GM13977 (cell line): Measurements from ENCODE around the gene SMIM36.

ENCODE experiments used
- DNase-seq: peaks from one replicate; pipeline ENCODE4 v3.0.0; 2012; ENCODE audit warnings: low spot score
- in situ Hi-C: fragments of 300-500 bp; cut with MboI; formaldehyde crosslinking; loops from one replicate; pipeline ENCODE4 v1.12.0; 2022; ENCODE audit warnings: low sequenced_read_pairs, low pct_unique_long_range_greater_than_20kb, mixed read lengths, inconsistent platforms; ENCODE audit not compliant: unreplicated experiment
- TF ChIP-seq, protein P1 (sequence below): IDR thresholded peaks from 2 replicates; pipeline ENCODE4 v1.5.1; 2012; ENCODE audit warnings: mild to moderate bottlenecking, control low read depth; ENCODE audit not compliant: insufficient read depth; ENCODE audit errors: extremely low read depth, missing control alignments

The SMIM36 gene

DNA sequence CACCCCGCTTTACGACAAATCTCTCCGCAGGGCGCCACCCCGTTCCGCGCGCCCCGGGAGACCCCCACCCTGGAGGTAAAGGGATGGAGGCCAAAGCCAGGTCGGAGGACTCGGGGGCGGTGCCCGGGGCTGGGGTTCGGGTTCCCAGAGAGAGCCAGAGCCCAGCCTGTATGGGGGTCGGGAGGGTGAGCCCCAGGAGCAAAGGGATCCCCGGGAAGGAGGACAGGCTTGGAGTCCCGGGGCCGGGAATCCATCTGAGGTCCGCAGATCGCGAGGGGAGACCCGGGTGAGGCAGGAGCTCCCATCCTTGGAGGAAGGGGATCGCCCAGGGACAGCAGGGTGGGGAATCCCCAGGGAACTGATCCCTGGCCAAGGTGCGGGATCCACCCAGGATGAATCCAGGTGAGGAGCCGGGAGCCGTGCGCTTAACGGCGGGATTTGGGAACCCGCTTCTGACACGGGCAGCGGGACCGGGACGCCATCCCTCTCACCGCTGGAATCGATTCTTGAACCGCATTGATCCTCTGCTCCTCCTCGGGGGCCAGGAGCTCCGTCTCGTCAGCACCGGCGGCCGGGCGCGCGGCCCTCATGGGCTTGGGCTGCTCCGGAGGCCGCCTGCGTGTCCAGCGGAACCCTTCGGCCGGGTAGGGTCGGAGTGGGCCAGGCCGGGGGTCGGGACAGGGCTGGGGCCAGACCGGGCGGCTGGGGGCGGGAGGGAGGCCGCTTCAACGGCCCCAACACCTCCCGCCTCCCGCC is 89.9 kb downstream of the SMIM36 start, which contains the start of gene MMD:
Gene MMD, minus strand, starts transcription at position 657 of the 756 bp plus-strand sequence. Its CDS starts 140 bp downstream, at position 517.
- in situ Hi-C loops, result no loop called here
- DNase-seq, result no peak
- TF ChIP-seq, protein P1, sequence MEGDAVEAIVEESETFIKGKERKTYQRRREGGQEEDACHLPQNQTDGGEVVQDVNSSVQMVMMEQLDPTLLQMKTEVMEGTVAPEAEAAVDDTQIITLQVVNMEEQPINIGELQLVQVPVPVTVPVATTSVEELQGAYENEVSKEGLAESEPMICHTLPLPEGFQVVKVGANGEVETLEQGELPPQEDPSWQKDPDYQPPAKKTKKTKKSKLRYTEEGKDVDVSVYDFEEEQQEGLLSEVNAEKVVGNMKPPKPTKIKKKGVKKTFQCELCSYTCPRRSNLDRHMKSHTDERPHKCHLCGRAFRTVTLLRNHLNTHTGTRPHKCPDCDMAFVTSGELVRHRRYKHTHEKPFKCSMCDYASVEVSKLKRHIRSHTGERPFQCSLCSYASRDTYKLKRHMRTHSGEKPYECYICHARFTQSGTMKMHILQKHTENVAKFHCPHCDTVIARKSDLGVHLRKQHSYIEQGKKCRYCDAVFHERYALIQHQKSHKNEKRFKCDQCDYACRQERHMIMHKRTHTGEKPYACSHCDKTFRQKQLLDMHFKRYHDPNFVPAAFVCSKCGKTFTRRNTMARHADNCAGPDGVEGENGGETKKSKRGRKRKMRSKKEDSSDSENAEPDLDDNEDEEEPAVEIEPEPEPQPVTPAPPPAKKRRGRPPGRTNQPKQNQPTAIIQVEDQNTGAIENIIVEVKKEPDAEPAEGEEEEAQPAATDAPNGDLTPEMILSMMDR, result no peak

DNA sequence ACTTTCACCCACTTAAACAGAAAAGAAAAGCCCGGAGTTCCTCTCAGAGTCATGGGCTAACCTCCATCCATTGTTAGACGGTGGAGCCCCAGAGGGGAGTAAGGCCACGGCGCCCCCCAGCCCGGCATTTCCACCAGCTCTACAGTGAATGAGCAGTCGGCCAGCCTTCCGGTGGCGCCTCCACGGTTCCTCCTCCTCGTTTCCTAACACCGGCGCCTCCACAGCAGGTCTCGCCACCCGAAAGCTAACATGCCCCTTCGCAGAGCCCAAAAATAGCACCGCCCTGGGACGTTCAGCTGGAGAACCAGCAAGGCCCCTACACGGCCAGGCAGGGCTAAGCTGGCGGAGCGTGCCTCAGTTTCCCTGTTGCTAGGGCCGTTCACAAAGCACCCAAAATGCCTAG is 90.5 kb downstream of the SMIM36 start:
- in situ Hi-C loops, result no loop called here
- TF ChIP-seq, protein P1, result no peak
- DNase-seq, result peak; percentile 46

DNA sequence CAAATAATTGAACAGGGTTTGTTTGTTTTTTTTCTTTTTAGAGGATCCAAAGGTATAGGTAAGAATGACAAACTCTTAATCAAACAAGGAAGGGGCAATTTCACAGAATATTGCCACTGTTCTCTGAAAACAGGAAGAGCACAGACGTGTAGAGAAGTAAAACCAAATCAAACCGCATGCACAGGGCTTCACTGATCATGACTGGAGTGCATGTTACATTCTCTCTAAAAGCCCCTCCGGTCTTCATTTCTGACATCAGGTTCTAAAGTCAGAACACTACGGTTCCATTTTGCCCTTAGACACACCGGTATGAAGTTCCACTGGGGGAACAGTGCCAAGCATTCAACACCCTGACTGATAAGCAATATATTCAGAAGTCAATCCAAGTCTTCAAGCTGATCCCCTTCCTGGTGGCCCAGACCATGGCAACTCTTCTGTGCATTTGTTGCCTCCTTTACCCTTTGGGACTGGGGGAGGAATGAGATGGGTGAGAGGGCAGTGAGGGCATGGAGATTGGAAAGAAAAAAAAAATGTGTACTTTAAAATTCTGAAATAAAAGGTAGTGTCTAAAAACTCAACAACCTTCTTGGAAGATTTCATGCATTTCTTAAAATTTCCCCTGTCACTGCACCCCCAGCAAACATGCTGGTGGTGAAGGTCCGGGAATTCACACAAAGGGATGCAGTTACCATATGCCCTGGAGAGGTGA is 91.0 kb downstream of the SMIM36 start:
- DNase-seq, result peak; percentile 68
- TF ChIP-seq, protein P1, result no peak
- in situ Hi-C loops, result no loop called here

DNA sequence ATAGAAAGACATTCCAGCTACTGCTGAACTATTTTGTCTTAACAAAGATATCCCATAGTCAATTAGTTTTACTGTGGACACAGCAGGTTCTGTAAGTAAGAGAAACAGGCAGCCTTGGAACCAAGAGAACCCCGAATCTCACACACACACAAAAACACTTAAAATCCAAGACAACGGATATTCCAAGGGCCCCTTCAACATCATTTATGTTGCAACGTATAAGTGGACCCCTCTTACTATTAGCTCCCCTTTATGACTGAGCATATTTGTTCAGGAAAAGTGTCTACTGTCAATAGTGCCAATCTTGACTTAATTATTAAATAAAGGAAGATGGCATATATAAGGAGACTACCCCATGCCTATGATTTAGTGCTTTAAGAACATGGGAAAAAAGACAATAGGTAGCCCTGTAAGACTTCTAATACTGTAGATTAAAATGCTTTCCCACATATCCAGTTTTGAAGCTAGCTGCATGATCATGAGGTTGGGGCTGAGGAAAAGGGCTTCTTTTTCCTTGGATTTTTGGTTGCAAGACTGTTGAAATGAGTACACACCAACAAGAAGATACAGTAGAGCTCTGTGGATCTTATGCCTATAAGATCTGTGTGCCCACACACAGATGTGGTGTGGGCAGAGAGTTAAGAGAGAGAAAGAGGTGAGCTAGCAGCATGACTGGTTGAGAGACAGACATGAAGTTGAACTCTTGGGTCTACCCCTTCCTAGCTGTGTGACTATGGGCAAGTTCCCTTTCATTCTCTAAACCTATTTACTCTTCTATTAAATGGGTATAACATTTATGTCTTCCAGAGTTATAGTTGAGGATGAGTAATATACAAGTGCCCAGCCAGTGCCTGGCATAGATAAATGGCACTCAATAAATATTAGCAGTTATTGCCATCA is 92.6 kb downstream of the SMIM36 start:
- in situ Hi-C loops, result no loop called here
- no peak for DNase-seq
- TF ChIP-seq, protein P1, result no peak

DNA sequence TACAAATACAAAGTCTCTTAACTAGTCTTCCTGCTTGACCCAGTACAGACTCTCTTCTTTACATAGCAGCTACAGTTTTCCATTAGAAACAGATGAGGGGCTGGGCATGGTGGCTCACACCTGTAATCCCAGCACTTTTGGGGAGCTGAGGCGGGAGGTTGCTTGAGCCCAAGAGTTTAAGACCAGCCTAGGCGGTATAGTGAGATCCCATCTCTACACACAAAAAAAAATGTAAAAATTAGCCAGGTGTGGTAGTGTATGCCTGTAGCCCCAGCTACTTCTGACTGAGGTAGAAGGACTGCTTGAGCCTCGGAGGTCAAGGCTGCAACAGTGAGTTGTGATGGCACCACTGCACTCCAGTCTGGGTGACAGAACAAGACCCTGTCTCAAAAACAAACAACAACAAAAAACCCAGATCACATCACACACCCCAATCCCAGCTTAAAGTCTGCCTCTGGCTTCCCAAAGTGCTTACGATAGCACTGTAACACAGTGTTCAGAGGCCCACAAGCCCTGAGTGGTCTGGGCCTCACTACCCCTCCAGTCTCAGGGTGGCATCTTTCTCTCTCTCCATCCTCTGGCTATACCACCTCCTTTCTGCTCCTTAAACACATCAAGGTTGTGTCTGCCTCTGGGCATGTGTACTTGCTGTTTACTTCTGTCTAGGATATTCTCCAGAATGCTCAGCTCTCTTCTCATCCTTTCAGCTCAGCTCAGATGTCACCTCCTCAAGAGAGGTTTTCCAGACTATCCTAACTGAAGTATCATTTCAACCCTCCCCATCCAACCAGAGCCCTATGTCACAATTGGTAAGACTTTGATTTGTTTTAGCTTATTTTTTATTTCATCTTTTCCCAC is 93.6 kb downstream of the SMIM36 start:
- in situ Hi-C loops, result no loop called here
- TF ChIP-seq, protein P1, result no peak
- DNase-seq, result no peak
